GM06990 (cell line): ENCODE data around the gene DNAJB8.

Experiments
- DNase-seq: peaks from one replicate; pipeline ENCODE4 v3.0.0-alpha.2; 2011; ENCODE audit not compliant: insufficient read length; ENCODE audit errors: extremely low read depth
- H3K27me3 ChIP-seq: replicated peaks from 2 replicates; pipeline ENCODE4 v1.6.0; 2011; ENCODE audit warnings: low read length; ENCODE audit not compliant: control insufficient read depth, insufficient read depth
- H3K36me3 ChIP-seq: 2 replicates; pipeline ENCODE4 v1.5.1; 2011; ENCODE audit warnings: low read length; ENCODE audit not compliant: control insufficient read depth, insufficient read depth
- H3K4me3 ChIP-seq: replicated peaks from 2 replicates; pipeline ENCODE4 v1.5.1; 2011; ENCODE audit warnings: low read depth, mild to moderate bottlenecking, control low read depth, low read length
- CTCF ChIP-seq: IDR thresholded peaks from 2 replicates; pipeline ENCODE4 v1.5.1; 2011; ENCODE audit warnings: low read length, control low read depth, mild to moderate bottlenecking, inconsistent platforms; ENCODE audit not compliant: insufficient read depth, poor library complexity, severe bottlenecking

DNAJB8 gene

GRCh38 chr3:128419311-128419710, 47.4 kb downstream of the DNAJB8 start:
- no peak for DNase-seq
- H3K27me3 ChIP-seq, result no peaks in the 10 kb centered on the region

GRCh38 chr3:128418900-128419299, 47.8 kb downstream of the DNAJB8 start:
- no peak for TF ChIP-seq CTCF
- Histone ChIP-seq H3K4me3 (no peak overlapping the region), H3K36me3 (no peaks in the 10 kb centered on the region), H3K27me3 (no peaks in the 10 kb centered on the region)
- DNase-seq, result no peak

More at GRCh38 chr3:128419311-128419710, 47.4 kb downstream of the DNAJB8 start:
- Histone ChIP-seq H3K4me3 (no peak overlapping the region), H3K36me3 (no peaks in the 10 kb centered on the region)
- TF ChIP-seq CTCF, result no peak

- H3K36me3 ChIP-seq, result no peaks in the 10 kb centered on the region
- no peaks in the 10 kb centered on the region for H3K27me3 ChIP-seq
- H3K4me3 ChIP-seq, result no peak overlapping the region
- DNase-seq, result no peak
- TF ChIP-seq CTCF, result no peak
Measured at GRCh38 chr3:128416578-128417211, 50.0 kb downstream of the DNAJB8 start.

GRCh38 chr3:128415773-128416577, 50.7 kb downstream of the DNAJB8 start:
- H3K4me3 ChIP-seq, result no peak overlapping the region
- DNase-seq, result no peak

GRCh38 chr3:128415200-128415772, 51.4 kb downstream of the DNAJB8 start:
- no peak for DNase-seq
- no peak for TF ChIP-seq CTCF
- H3K4me3 ChIP-seq, result no peak overlapping the region
- no peaks in the 10 kb centered on the region for H3K27me3 ChIP-seq
- H3K36me3 ChIP-seq, result no peaks in the 10 kb centered on the region

More at GRCh38 chr3:128415773-128416577, 50.7 kb downstream of the DNAJB8 start:
- Histone ChIP-seq H3K27me3 (no peaks in the 10 kb centered on the region), H3K36me3 (no peaks in the 10 kb centered on the region)
- TF ChIP-seq CTCF, result no peak
